Sigmoid colon (tissue), 4 donors: ENCODE measurements around the gene VPS39.

Source experiments
- CTCF ChIP-seq, 4 experiments: fragments of 450-650 bp in 3 of 4; fragments of 200-600 bp in 1 of 4; IDR thresholded peaks; one replicate each; pipeline ENCODE4 v1.5.1; 2016 to 2019; ENCODE audit warnings: antibody characterized with exemption in 4 of 4, mild to moderate bottlenecking in 3 of 4, moderate library complexity in 2 of 4
- POLR2AphosphoS5 ChIP-seq, 4 donors: sonication (generic); formaldehyde crosslinking; IDR thresholded peaks; one replicate each; pipeline ENCODE4 v1.6.1; 2017; ENCODE audit warnings: antibody characterized with exemption in 4 of 4

DNA sequence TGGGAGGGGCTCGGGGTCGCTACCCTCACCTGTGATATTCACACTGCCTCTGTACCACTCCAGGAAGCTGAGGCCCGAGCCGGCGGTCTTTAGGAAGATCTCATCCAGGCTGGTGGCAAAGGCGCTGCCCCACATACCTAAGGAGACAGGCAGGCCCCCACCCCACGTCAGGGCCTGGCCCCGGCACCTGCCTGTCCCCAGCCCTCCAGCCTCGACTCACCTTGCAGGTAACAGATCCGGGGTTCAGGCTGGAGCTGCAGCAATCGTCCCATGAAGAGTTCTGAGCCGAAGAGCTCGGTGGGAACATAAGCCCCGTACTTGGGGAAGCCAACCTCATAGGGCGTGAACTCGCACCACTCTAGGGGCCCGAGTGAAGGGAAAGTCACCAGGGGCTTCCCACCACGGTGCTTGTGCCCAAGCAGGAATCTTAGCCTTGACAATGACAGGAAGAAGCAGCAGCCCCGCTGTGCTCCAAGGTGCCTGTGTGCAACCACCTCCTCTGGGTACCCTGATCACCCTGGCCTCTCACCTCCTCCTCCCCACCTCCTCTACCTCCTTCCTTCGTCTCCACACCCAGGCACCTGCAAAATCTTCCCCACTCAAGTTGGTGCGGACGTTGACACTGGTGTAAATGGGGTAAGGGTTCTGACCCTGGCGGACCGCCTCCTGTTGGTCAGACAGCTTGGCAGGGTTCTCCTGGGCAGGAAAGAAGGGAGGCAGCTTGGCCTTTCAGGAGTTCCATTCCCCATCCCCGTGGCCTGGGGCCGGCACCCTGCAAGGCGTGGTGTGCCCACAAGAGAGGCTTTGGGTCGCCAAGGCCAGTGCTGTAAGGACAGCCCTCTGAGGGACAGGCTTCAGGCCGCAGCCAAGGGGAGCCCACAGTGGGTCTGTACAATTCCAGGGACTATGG is 62.3 kb downstream of the VPS39 start:
- no peak for TF ChIP-seq CTCF (IDR thresholded peaks at IDR 0.05)
- no peak for TF ChIP-seq POLR2AphosphoS5 (IDR thresholded peaks at IDR 0.05)
